Testis (tissue), 3 donors: ENCODE measurements around the gene LPIN3. TPM values are rescaled to one million over a fixed set of nuclear protein-coding genes. Genes with fewer than 3 reads are reported as not detected.

Experiments
- DNase-seq: peaks from one replicate; pipeline ENCODE4 v3.0.0-alpha.2; 2019
- H3K27ac ChIP-seq, 2 donors: fragments of 200-600 bp; sonication (generic); one replicate each; pipeline ENCODE4 v1.5.1; 2019
- H3K27me3 ChIP-seq: fragments of 200-600 bp; sonication (generic); one replicate; pipeline ENCODE4 v1.5.1; 2019
- H3K36me3 ChIP-seq: fragments of 200-600 bp; sonication (generic); one replicate; pipeline ENCODE4 v1.5.1; 2017; ENCODE audit warnings: low read depth; ENCODE audit errors: missing control alignments
- H3K4me1 ChIP-seq: fragments of 200-600 bp; sonication (generic); one replicate; pipeline ENCODE4 v1.5.1; 2019
- H3K4me3 ChIP-seq, 2 donors: fragments of 200-600 bp; sonication (generic); one replicate each; pipeline ENCODE4 v1.5.1; 2017 to 2019
- H3K9me3 ChIP-seq: fragments of 200-600 bp; sonication (generic); one replicate; pipeline ENCODE4 v1.5.1; 2017
- POLR2A ChIP-seq: fragments of 450-650 bp; IDR thresholded peaks from one replicate; pipeline ENCODE4 v1.6.1; 2017; ENCODE audit warnings: antibody characterized with exemption, mild to moderate bottlenecking, moderate library complexity
- WGBS, 2 donors: methylation state at CpG; one replicate each; pipeline ENCODE4 v1.1.5; 2018; 5-methylcytosine and 5-hydroxymethylcytosine counted together
- intact Hi-C: fragments of 100-400 bp; cut with DNase I; formaldehyde crosslinking; loops from one replicate; pipeline ENCODE4 v1.15.1; 2023; ENCODE audit warnings: low total_unique reads
- polyA plus RNA-seq: library from polyadenylated mRNA; stranded (reverse); fragments of 350-450 nt; fragmentation: Illumina TruSeq; extraction: RNeasy Lipid Tissue Mini Kit (QIAGEN cat#74804); gene quantifications from one replicate; pipeline ENCODE4 v1.2.3, GENCODE V29; 2014; ENCODE audit warnings: low read depth, low replicate concordance; ENCODE audit not compliant: insufficient read depth
- total RNA-seq, 2 donors: library from RNA; depleted of rRNA; stranded (reverse); fragments of >200 nt; gene quantifications; one replicate each; pipeline ENCODE4 v1.2.3, GENCODE V29; 2016
- TF ChIP-seq, protein P1 (sequence below), 3 experiments: fragments of 450-650 bp in 2 of 3; fragments of 200-600 bp in 1 of 3; sonication (generic) in 1 of 3; IDR thresholded peaks; one replicate each; pipeline ENCODE4 v1.5.1; 2016 to 2019; ENCODE audit warnings: antibody characterized with exemption in 3 of 3, mild to moderate bottlenecking in 2 of 3, moderate library complexity in 1 of 3

LPIN3 gene
- total and polyA plus RNA-seq, 3 donors from 2014 or later: 7.6 to 13.6 (median 9.9) TPM

DNA sequence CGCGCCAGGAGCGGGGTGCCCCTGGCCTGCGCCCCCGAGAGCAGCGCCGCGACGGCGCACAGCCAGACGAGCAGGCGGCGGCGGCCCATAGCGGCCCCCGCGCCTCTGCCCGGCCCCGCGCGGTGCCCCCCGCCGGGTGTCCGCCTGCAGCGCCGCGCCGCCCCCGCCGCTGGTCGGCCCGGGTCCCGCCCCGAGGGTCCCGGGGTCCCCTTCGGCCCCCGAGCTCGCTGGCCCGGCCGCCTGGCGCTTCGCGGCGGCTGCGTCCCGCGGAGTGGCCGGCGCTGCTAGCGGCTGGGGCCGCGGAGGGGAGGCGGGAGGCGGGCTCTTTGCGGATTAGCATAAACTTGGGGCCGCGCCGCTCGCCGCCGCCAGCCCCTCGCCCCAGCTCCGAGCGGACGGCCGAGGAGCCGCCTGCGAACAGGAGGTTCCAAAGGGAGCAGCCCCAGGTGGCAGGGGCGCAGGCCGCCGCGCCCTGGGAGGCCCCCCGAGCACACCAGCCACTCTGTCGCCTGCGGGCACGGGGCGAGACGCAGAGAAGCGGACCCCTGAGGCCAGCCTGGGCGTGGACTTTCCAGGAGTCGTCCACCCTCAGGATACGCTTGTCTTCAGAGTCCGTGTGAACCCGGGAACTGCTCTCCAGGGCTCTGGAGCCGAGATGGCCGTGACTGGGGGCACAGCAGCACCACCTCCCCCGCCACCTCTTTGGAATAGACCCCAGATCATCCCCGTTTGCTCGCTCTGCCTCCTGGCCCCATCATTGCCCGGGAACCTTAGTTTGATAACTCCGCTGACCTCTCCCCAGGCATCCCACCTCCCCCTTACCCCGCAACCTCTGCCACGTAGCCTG lies 26.1 kb downstream of the LPIN3 start, which contains the start of gene EMILIN3:
TSS of gene EMILIN3 (minus strand) at position 273 of the 847 bp plus-strand sequence. CDS start at position 89, 184 bp downstream.
- peaks cover 5% of the 10 kb centered on the region for H3K4me1 ChIP-seq
- no peaks in the 10 kb centered on the region for H3K27me3 ChIP-seq
- H3K36me3 ChIP-seq: no peaks in the 10 kb centered on the region
- no peak within 1 kb of the TSS for H3K27ac ChIP-seq
- TF ChIP-seq, protein P1, sequence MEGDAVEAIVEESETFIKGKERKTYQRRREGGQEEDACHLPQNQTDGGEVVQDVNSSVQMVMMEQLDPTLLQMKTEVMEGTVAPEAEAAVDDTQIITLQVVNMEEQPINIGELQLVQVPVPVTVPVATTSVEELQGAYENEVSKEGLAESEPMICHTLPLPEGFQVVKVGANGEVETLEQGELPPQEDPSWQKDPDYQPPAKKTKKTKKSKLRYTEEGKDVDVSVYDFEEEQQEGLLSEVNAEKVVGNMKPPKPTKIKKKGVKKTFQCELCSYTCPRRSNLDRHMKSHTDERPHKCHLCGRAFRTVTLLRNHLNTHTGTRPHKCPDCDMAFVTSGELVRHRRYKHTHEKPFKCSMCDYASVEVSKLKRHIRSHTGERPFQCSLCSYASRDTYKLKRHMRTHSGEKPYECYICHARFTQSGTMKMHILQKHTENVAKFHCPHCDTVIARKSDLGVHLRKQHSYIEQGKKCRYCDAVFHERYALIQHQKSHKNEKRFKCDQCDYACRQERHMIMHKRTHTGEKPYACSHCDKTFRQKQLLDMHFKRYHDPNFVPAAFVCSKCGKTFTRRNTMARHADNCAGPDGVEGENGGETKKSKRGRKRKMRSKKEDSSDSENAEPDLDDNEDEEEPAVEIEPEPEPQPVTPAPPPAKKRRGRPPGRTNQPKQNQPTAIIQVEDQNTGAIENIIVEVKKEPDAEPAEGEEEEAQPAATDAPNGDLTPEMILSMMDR (IDR thresholded peaks at IDR 0.05): no peak
- TF ChIP-seq POLR2A: no peak
- DNase-seq: no peak
- no peaks in the 10 kb centered on the region for H3K9me3 ChIP-seq
- intact Hi-C loops: no loop called here
- WGBS, 2 donors: 14 to 34% methylated on average over 12 to 41 of the region's 93 CpGs
- H3K4me3 ChIP-seq: peak within 1 kb of the TSS; percentile 37 to 50

DNA sequence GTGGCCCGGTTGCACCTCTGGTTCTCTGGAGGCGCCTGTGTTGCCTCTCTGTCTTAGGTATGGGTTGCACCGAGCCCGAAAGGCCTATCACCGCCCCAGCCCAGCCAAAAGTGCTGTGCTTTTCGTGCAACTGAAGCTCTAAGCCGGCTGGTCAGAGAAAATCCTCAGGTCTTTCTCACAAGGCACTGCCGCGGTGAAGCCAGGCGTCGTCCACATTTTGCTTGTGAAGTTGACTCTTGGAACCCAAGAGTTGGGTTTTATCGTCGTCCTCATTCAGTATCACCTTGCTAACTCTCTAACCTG lies 26.7 kb downstream of the LPIN3 start:
- Histone ChIP-seq H3K36me3 (no peaks in the 10 kb centered on the region), H3K27me3 (no peaks in the 10 kb centered on the region), H3K27ac (no peak overlapping the region), H3K9me3 (no peaks in the 10 kb centered on the region), H3K4me3 (no peak overlapping the region), H3K4me1 (peaks cover 5% of the 10 kb centered on the region)
- DNase-seq: no peak
- intact Hi-C loops: no loop called here
- 74 to 78% methylated on average over 13 of the region's 13 CpGs for WGBS, 2 donors
- TF ChIP-seq, protein P1 (IDR thresholded peaks at IDR 0.05): no peak
- no peak for TF ChIP-seq POLR2A

DNA sequence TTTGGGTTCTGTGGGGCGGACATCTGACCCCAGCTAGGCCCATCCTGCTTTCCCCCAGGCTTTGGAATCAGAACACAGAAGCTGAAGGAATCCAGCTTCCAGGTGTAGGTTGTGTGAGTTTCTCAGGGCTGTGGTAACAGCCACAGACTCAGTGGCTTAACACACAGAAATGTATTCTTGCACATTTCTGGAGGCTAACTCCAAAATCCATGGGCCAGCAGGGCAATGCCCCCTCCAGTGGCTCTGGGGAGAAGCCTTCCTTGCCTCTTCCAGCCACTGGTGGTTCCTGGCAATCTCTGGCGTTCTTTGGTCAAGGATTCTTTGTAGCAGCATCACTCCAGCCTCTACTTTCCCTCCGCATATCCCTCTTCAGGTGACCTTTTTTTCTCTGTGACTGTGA lies 27.3 kb downstream of the LPIN3 start:
- WGBS, 2 donors: 69 to 72% methylated on average over 3 of the region's 3 CpGs
- H3K4me1 ChIP-seq: peaks cover 5% of the 10 kb centered on the region
- no peak overlapping the region for H3K4me3 ChIP-seq
- no peak for DNase-seq
- TF ChIP-seq, protein P1 (IDR thresholded peaks at IDR 0.05): no peak
- TF ChIP-seq POLR2A: no peak
- H3K27me3 ChIP-seq: no peaks in the 10 kb centered on the region
- H3K36me3 ChIP-seq: no peaks in the 10 kb centered on the region
- no peak overlapping the region for H3K27ac ChIP-seq
- intact Hi-C loops: no loop called here
- H3K9me3 ChIP-seq: no peaks in the 10 kb centered on the region

DNA sequence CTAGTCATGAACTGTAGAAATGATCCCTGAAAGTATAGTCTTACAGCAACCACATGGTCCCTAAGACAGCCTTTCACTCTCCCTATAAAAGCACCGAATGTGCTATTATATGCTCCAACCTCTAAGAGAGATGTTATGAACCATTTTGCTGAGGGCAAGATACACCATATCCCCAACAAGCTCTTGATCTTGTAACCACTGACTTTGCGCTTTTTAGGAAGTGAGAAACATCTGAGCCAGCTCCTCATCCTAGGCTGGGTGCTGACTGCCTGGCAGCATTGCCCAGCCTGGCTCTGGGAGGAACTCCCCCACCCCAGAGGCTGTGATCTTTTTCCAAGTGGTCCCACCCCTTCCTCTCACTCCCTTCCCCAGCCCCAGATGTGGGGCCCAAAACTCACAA lies 29.1 kb downstream of the LPIN3 start:
- no peaks in the 10 kb centered on the region for H3K36me3 ChIP-seq
- H3K27me3 ChIP-seq: no peaks in the 10 kb centered on the region
- no peak overlapping the region for H3K4me3 ChIP-seq
- 58 to 86% methylated on average over 2 of the region's 2 CpGs for WGBS, 2 donors
- TF ChIP-seq, protein P1 (IDR thresholded peaks at IDR 0.05): no peak
- H3K9me3 ChIP-seq: no peaks in the 10 kb centered on the region
- intact Hi-C loops: no loop called here
- H3K27ac ChIP-seq: no peak overlapping the region
- DNase-seq: no peak
- peaks cover 10% of the 10 kb centered on the region for H3K4me1 ChIP-seq

DNA sequence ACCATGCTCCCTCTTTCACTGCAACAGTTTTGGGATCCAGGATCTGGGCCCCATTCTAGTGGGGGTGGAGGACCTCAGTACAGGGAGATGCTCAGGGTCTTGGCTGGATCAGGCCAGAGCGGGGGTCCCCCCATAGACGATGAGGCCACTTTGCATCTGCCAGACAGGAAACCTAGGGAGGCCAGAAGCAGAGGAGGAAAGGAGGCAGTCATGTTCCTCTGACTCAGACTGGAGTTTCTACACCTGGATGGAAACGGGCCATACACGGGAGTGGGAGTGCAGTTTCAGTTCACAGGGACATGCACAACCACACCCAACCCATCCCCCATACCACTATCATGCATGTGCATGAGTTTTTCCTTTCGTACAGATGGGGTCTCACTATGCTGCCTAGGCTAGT lies 29.6 kb downstream of the LPIN3 start:
- DNase-seq: no peak

More for the DNA sequence above, 29.6 kb downstream of the LPIN3 start:
- no peak overlapping the region for H3K4me3 ChIP-seq
- intact Hi-C loops: no loop called here
- H3K27me3 ChIP-seq: no peaks in the 10 kb centered on the region
- H3K27ac ChIP-seq: no peak overlapping the region
- WGBS, 2 donors: 81 to 88% methylated on average over 5 of the region's 5 CpGs
- TF ChIP-seq, protein P1 (IDR thresholded peaks at IDR 0.05): no peak
- no peak for TF ChIP-seq POLR2A
- no peaks in the 10 kb centered on the region for H3K9me3 ChIP-seq
- peaks cover 10% of the 10 kb centered on the region for H3K4me1 ChIP-seq
- no peaks in the 10 kb centered on the region for H3K36me3 ChIP-seq
